ENCODE measurements around the gene OPRM1. TPM values are rescaled to one million over a fixed set of nuclear protein-coding genes. Genes with fewer than 3 reads are reported as not detected.

The OPRM1 gene
- total RNA-seq, 1 experiment from 2014 or later = not detected

DNA sequence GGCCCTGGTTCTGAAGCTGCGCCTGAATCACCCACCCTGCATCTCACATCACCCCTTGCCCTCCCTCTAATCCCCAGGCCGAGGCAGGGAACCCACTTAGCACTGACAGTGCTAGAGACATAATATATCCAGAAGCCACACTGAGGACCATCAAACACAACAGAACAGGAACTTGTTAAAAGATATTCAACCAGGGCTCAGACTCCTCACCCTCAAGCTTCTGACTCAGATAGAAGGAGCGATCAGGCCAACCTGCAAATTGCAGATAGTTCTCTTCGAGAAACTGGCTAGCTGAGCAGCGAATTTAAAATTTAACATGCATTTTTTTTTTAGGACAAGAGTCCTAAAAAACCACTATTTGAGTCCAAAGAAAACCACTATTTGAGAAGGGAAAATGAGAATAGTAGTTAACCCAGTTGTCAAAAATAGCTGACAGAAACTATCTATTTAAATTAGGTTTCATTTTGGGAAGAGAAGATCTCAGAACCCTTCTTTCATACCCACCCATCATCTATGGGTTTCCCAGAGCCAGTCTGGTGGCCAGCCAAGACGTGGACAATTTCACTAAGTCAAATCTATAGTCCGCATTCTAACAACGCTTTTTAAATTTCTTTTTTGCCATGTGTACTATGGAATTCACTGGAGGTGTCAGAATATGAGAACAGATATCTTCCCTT is 95.6 kb downstream of the OPRM1 start:
- Histone ChIP-seq H3K27me3 (ENCODE audit: insufficient read depth, low read length) (no peaks in the 10 kb centered on the region; the same call in 1 of the 2 replicates), H3K79me2 (ENCODE audit: insufficient read depth, low read length) (no peaks in the 10 kb centered on the region), H3K4me1 (ENCODE audit: control insufficient read depth in 1 of 2, insufficient read depth in 2 of 2, low read length in 2 of 2) (no peaks in the 10 kb centered on the region), H3K36me3 (ENCODE audit: control insufficient read depth in 1 of 2, insufficient read depth in 2 of 2, low read length in 2 of 2) (no peaks in the 10 kb centered on the region), H3K4me3 (replicated peaks in 1 of 2; ENCODE audit: low read depth in 1 of 2, low read length in 2 of 2) (no peak overlapping the region), H3K9me2 (ENCODE audit: insufficient read depth) (no peaks in the 10 kb centered on the region), H4K20me1 (ENCODE audit: insufficient read depth) (no peaks in the 10 kb centered on the region), H3K4me2 (ENCODE audit: low read length) (no peak overlapping the region), H3K9ac (ENCODE audit: low read length) (no peak overlapping the region), H2AFZ (ENCODE audit: low read depth, low read length, poor library complexity, severe bottlenecking) (no peak overlapping the region), H3K9me3 (ENCODE audit: control insufficient read depth in 1 of 2, insufficient read depth in 1 of 2, low read depth in 1 of 2, low read length in 2 of 2) (no peaks in the 10 kb centered on the region), H3K27ac (ENCODE audit: low read depth, low read length) (no peak overlapping the region)
- DNase-seq (ENCODE audit: low read depth, low spot score) = no peak
- BruUV-seq (replicated peaks) = no TSS peak
- no peak for ATAC-seq
- ChIA-PET POLR2A (no interaction called here), CTCF (no interaction called here), RAD21 (ENCODE audit: low non-redundant PET in 1 of 2, low total read pairs in 2 of 2, uncharacterized antibody in 2 of 2, unreplicated experiment in 2 of 2) (no interaction called here)
- TF ChIP-seq, protein P1, sequence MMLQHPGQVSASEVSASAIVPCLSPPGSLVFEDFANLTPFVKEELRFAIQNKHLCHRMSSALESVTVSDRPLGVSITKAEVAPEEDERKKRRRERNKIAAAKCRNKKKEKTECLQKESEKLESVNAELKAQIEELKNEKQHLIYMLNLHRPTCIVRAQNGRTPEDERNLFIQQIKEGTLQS (IDR thresholded peaks at IDR 0.05) = no peak
- TF ChIP-seq RAD21 (IDR thresholded peaks at IDR 0.05; ENCODE audit: low read depth) (no peak), CBX3 (IDR thresholded peaks at IDR 0.05; ENCODE audit: low read depth) (no peak)
- intact Hi-C loops (cut with micrococcal nuclease) = no loop called here

DNA sequence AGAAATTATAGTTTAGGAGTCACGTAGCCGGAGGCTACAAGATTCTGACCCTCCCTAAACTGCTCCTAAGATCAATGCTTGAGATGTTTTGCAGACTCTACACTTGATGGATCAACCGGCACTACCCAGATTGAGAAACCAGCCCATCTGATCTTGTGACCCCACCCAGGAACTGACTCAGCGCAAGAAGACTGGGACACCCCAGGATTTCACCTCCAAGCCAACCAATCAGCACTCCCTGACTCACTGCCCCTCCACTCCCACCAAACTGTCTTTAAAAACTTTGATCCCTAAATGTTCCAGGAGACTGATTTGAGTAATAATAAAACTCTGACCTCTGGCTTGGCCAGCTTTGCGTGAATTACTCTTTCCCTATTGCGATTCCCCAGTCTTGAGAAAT is 99.8 kb downstream of the OPRM1 start:
- no peak overlapping the region for H3K9ac ChIP-seq (ENCODE audit: low read length)
- no peaks in the 10 kb centered on the region for H3K79me2 ChIP-seq (ENCODE audit: insufficient read depth, low read length)
- POLR2A ChIA-PET = no interaction called here
- no peaks in the 10 kb centered on the region for H3K27me3 ChIP-seq (ENCODE audit: insufficient read depth, low read length)
- no peaks in the 10 kb centered on the region for H3K4me1 ChIP-seq (ENCODE audit: control insufficient read depth in 1 of 2, insufficient read depth in 2 of 2, low read length in 2 of 2)
- no peak overlapping the region for H2AFZ ChIP-seq (ENCODE audit: low read depth, low read length, poor library complexity, severe bottlenecking)
- BruUV-seq (replicated peaks) = no TSS peak
- intact Hi-C loops (cut with micrococcal nuclease) = no loop called here
- TF ChIP-seq, protein P1 (IDR thresholded peaks at IDR 0.05) = no peak
- no peak for TF ChIP-seq SIN3A (IDR thresholded peaks at IDR 0.05; ENCODE audit: low read depth)
- no peak for TF ChIP-seq JUND (IDR thresholded peaks at IDR 0.05)
- no peak for TF ChIP-seq POLR2AphosphoS5 (IDR thresholded peaks at IDR 0.05; ENCODE audit: low read depth, low read length)
- no peak for TF ChIP-seq ZNF274 (IDR thresholded peaks at IDR 0.05; ENCODE audit: low read depth, low read length)
- TF ChIP-seq, protein P2, sequence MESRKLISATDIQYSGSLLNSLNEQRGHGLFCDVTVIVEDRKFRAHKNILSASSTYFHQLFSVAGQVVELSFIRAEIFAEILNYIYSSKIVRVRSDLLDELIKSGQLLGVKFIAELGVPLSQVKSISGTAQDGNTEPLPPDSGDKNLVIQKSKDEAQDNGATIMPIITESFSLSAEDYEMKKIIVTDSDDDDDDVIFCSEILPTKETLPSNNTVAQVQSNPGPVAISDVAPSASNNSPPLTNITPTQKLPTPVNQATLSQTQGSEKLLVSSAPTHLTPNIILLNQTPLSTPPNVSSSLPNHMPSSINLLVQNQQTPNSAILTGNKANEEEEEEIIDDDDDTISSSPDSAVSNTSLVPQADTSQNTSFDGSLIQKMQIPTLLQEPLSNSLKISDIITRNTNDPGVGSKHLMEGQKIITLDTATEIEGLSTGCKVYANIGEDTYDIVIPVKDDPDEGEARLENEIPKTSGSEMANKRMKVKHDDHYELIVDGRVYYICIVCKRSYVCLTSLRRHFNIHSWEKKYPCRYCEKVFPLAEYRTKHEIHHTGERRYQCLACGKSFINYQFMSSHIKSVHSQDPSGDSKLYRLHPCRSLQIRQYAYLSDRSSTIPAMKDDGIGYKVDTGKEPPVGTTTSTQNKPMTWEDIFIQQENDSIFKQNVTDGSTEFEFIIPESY (IDR thresholded peaks at IDR 0.05; ENCODE audit: extremely low read depth, insufficient replicate concordance, low read length) = no peak
- no peak for TF ChIP-seq EZH2phosphoT487 (IDR thresholded peaks at IDR 0.05; ENCODE audit: borderline replicate concordance)
- TF ChIP-seq RAD21 (IDR thresholded peaks at IDR 0.05; ENCODE audit: low read depth) = no peak
- no peak for TF ChIP-seq CEBPB (IDR thresholded peaks at IDR 0.05; ENCODE audit: low read depth)
- H3K4me3 ChIP-seq (replicated peaks in 1 of 2; ENCODE audit: low read depth in 1 of 2, low read length in 2 of 2) = no peak overlapping the region
- ATAC-seq (no peak), DNase-seq (ENCODE audit: low read depth, low spot score) (no peak)
- RAD21 ChIA-PET (ENCODE audit: low non-redundant PET in 1 of 2, low total read pairs in 2 of 2, uncharacterized antibody in 2 of 2, unreplicated experiment in 2 of 2) = no interaction called here
- H3K4me2 ChIP-seq (ENCODE audit: low read length) = no peak overlapping the region
- H4K20me1 ChIP-seq (ENCODE audit: insufficient read depth) = no peaks in the 10 kb centered on the region
- CTCF ChIA-PET = no interaction called here
- H3K9me2 ChIP-seq (ENCODE audit: insufficient read depth) = no peaks in the 10 kb centered on the region
- no peak overlapping the region for H3K27ac ChIP-seq (ENCODE audit: low read depth, low read length)
- H3K9me3 ChIP-seq (ENCODE audit: control insufficient read depth in 1 of 2, insufficient read depth in 1 of 2, low read depth in 1 of 2, low read length in 2 of 2) = no peaks in the 10 kb centered on the region
- H3K36me3 ChIP-seq (ENCODE audit: control insufficient read depth in 1 of 2, insufficient read depth in 2 of 2, low read length in 2 of 2) = no peaks in the 10 kb centered on the region
